GM04503 (cell line): ENCODE data around the gene CTTN.
"Not testable (repeated sequence)": the region's sequence is repeated elsewhere in the genome, so short reads cannot be mapped to it uniquely, and the experiment has no call there.

Source experiments
- DNase-seq: peaks from one replicate; pipeline ENCODE4 v3.0.0-alpha.2; 2012; ENCODE audit warnings: low read depth

CTTN gene

GRCh38 chr11:70454197-70454767 is 56.0 kb downstream of the CTTN start:
- no peak for DNase-seq

GRCh38 chr11:70454811-70455210 is 56.5 kb downstream of the CTTN start:
- not testable (repeated sequence) for DNase-seq

- DNase-seq = no peak
These were observed 57.0 kb downstream of the CTTN start for GRCh38 chr11:70455354-70455753.

DNA sequence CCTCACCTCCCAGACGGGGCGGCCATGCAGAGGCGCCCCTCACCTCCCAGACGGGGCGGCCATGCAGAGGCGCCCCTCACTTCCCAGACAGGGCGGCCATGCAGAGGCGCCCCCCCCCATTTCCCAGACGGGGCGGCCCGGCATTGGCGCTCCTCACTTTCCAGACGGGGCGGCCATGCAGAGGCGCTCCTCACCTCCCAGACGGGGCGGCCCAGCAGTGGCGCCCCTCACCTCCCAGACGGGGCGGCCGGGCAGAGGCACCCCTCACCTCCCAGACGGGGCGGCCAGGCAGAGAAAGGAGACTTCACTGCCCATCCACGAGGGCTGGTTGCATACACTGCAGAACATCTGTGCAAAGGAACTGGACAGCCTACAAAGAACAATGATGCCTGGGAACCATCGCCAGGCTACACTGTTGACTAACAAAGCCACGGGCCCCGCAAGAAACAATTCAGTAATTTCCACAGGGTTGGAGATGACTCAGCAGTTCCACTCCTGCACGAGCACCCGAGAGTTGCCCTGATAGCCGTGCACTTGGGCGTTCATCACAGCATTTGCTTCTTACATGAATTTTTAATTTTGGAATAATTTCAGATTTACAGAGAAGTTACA is 58.7 kb downstream of the CTTN start:
- peak; percentile 31 for DNase-seq

DNA sequence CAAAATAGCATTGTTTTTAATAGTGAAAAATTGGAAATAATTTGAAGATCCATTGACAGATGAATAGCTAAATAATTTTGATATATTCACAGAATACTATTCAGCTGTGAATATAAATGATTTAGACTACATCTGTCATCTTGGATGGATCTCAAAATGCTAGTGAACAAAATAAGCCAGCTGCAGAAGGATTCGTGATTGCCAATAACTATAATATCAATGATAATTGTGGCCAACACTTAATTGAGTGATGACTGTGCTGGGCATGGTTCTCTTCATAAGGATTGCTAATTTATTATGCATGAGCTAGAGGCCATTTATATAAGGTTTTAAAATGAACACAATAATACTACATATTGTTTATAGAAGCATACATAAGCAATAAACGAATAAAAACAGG is 60.4 kb downstream of the CTTN start:
- no peak for DNase-seq

- DNase-seq = no peak
These were observed 61.8 kb downstream of the CTTN start for GRCh38 chr11:70460111-70460510.

DNA sequence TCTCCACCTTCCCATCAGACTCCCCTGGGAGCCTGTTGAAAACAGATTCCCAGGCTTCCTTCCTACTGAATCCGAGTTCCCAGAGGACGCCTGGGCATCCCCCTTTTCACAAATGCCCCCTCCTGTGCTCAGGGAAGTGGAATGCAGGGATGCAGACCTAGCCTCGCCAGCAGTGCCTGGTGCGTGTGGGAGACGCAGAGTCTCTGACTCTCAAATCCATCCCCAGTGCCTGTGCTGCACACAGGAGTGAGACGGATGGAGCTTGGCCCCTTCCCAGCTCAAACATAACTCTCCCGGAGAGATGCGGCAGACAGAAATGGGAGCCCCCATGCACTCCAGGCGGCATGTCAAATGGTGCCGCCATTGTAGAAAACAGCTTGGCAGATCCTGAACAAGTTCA is 62.6 kb downstream of the CTTN start:
- no peak for DNase-seq

DNA sequence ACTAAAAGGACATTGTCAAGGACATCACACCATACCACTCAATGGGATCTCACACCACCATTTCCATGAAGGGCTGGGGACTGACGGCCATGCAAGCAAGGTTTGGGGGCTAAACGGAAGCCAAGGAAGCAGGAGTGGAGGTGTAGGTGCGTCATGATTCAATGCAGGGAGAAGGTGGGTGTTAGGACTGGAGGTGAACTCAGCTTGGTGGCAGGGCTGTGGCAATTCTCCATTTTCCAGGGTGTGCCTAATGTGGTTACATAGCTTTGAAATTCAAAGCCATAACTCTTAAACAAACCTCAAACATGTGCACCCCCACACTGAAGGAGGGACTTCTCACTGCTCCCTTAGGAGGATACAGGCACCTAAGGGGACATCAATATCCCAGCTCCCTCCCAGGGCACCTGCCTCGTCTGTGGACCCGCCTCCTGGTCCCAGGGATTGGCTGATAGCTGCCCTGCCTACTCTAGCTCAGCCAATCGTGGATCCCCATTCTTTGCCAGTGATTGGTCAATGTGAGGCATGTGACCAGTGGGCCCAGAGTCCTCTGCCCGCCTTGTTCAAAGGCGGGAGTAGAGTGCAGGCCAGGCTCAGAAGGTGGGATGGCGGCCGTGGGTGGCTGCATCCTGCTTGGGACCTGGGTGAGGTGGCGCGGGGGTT is 64.6 kb downstream of the CTTN start:
- DNase-seq = no peak

- no peak for DNase-seq
These were observed 65.3 kb downstream of the CTTN start for GRCh38 chr11:70463478-70464255.

- DNase-seq = no peak
These were observed 66.4 kb downstream of the CTTN start for GRCh38 chr11:70464509-70465361.

DNA sequence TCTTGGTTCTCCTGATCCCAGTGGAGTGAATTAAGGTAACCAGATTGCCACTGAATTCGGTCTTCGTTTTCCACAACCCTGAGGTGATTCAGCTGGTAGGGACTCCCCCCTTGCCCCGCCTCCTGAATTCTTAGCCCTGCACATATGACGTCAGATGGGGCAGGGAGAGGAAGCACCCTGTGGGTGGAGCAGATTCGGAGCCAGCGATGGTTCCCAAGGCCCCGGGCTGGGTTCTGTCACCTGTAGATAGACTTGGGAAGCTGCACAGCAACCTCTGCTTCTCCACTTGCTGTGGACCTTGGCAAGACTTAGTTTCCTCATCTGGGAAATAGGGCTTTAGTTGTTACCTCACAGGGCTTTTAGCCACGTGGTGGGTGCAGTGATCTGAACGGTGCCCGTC is 67.8 kb downstream of the CTTN start:
- no peak for DNase-seq

GRCh38 chr11:70466596-70466995 is 68.3 kb downstream of the CTTN start:
- no peak for DNase-seq

DNA sequence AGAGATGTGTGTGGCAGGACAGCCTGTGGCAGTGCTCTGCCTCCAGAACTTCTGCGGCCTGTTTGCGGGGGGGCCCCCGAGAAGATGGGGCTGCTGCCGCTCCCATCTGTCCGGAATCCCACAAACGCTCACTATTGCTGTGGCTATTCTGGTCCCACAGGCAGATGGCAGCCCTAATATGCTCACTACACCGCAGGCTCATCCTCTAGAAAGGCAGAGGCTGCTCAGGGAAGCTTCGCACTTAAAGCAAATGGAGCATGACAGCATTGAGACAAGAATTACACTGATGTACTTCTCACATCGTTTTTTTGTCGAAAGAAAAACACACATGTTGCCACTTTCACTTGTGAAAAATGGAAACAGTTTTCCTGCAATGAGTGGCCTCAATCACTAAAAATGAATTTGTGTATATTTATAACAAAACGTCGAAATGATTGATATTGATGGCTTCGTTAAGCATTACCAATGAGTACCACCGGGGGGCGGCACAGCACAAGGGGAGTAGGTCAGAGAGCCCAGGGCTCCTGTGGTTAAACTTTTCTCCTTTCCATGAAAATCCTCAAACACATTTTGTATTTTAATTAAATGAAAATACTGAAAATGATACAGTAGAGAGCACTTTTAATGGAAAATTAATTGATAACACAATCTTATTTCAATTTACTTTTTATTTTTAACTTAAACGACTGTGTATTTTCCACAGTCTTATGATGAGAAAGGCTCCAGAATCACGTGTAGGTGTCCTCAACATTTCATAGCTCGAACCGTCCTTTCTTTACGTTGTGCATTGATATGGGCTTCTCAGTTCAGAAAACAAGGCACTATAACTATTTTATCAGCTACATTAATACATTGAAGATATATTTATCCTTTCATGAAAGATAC is 69.1 kb downstream of the CTTN start:
- DNase-seq = no peak

DNA sequence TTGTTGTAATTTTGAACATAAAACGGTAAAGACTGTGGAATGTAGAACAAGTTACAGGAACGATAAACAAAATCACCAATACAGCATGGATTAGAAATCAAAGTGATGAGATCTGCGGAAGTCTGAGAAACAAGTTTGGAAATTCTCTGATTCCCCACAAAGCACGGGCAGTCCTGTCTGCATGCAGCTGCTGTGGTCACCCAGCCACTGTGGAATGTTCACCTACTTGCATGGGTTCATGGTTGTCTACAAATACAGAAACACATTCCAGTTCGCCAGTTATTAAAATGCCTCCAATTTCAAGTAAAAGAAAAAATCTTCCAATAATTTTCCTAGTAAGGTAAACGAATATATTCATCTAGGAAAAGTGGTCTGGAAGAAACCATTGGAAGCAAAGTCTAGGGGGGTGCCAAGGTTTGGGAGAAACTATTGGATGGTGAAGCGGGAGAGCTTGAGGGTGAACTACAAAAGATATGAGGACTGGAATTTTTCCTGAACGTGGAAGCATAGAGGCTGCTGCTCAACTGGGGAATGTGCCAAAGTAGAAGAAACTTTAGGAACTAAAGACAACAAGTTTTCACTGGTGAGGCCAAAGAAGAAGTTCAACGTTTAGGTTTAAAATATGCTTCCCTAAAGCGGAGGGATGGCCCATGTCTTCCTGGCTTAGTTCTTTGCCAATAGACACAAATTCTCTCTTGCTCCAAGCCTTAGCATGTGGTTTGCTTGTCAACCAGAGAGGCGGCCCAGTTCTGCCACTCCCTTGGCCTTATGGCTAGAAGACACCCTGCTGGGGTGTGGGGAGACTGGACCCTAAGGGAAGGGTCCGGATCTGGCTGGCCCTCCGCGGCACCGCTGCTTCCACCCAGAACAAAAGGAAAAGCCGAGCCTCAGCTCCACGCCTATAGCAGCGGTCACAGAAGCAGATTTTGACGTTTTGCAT is 70.2 kb downstream of the CTTN start:
- no peak for DNase-seq

- no peak for DNase-seq
These were observed 71.8 kb downstream of the CTTN start for GRCh38 chr11:70470127-70470526.

DNA sequence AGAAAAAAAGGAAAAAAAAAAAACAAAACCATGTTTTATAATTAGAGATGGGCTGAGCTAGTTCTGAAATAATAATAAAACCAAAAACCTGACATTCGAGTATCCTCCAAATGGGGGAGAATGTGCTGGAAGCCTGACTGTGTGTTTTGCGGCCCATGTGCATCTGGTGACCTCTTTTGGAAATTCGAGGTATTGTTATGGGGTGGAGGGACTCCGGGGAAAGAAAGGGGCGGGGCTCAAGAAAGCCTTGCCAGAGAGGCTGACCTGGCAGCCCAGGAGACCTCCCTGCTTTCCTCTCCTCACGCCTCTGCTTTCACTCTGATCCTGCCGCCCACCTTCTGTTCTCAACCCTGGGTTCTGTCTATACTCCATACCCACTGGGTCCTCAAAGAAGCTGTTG is 72.9 kb downstream of the CTTN start:
- no peak for DNase-seq

DNA sequence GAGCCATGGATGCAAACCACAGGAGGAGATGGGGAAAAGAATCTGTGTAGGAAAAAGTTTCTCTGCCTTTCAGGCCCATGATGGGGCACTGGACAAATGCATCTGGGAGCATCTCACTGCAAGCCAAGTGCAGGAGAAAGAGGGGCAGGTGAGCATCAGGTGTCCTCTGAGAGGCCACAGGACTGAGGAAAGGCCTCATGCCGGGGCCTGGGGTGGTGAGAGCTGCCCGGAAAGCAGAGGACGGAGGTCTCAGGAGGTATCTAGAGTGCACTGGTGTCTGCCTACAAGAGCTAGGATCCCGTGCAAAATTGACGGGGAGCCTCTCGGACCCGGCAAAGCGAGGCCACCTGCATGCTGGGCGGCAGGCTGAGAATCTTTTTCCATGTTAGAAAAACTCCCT is 73.9 kb downstream of the CTTN start:
- no peak for DNase-seq

DNA sequence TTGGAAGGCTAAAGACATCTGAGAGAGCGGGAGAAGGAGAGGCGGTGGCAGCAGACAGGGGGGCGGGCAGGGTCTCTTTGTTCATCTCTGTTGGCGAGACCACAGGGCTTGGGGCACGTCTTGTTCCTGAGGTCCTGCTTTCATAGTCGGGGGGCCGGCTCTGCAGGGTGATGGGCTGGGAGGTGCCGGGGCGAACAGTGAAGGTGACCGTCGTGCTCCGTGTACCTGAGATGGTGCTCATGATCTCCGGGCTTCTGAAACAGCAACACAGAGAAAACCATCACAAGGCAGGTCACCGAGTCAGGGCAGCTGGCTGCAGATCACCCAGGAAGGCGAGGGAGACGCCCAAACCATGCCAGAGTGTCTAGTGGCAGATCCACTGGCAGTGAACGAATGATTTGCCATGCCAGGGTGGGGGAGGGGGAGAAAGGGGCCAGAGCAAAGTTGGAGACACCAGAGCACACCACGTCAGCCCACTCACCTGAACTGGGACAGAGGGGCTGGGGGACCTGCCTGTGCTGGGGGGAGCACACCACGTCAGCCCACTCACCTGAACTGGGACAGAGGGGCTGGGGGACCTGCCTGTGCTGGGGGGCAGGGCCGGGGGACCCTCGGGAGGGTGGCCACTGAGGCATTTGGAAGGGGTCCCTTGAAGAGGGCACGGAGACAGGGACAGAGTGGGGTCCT is 75.0 kb downstream of the CTTN start:
- no peak for DNase-seq
